GM19351 (cell line): ENCODE results near the gene CNPY1.
A peak's percentile ranks its signal among the peaks of the same experiment; 100 is the strongest.

Experiments used
- ATAC-seq: cut with Tn5 transposase; IDR thresholded peaks from one replicate; pipeline ENCODE4 v1.9.1; 2021; ENCODE audit warnings: mild to moderate bottlenecking, moderate library complexity; ENCODE audit not compliant: unreplicated experiment

Gene CNPY1

GRCh38 chr7:155514296-155514695 lies 32.1 kb downstream of the CNPY1 start:
- no peak for ATAC-seq

GRCh38 chr7:155513543-155514285 lies 32.6 kb downstream of the CNPY1 start:
- ATAC-seq = no peak

- no peak for ATAC-seq
These were observed 34.0 kb downstream of the CNPY1 start for GRCh38 chr7:155512246-155512887.

GRCh38 chr7:155511702-155511996 lies 34.7 kb downstream of the CNPY1 start:
- no peak for ATAC-seq

DNA sequence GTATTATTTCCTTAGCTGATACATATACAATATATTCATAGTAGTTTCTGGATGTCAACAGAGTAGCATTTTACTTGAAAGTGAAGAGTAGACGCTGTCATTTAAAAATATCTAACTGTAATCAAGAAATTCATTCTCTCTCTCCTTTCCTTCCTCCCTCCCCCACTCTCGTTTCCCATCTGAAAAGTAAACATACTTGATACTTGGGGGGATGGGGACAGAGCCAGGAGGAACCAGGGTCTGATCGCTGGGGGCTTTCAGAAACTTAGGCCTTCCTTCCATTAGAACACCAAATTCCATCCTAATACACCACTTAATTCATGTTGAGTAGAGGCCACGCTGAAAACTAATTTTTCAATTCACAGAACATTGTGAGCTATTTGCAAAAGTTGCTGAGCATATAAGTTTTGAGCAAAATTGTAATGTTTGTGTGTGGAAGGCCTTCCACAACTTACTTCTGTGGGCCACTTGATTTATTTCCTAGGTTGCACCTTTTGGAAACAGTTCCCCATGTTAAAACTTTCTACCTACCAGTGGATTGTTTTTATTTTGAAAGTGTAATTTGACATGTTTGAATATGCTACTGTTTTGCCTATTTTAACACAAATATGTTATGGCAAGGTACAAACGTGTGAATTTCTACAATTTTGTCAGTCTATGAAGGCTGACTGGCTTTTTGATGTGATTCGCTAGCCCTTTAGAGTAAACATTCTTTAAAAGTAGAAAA lies 35.2 kb downstream of the CNPY1 start:
- ATAC-seq = no peak

DNA sequence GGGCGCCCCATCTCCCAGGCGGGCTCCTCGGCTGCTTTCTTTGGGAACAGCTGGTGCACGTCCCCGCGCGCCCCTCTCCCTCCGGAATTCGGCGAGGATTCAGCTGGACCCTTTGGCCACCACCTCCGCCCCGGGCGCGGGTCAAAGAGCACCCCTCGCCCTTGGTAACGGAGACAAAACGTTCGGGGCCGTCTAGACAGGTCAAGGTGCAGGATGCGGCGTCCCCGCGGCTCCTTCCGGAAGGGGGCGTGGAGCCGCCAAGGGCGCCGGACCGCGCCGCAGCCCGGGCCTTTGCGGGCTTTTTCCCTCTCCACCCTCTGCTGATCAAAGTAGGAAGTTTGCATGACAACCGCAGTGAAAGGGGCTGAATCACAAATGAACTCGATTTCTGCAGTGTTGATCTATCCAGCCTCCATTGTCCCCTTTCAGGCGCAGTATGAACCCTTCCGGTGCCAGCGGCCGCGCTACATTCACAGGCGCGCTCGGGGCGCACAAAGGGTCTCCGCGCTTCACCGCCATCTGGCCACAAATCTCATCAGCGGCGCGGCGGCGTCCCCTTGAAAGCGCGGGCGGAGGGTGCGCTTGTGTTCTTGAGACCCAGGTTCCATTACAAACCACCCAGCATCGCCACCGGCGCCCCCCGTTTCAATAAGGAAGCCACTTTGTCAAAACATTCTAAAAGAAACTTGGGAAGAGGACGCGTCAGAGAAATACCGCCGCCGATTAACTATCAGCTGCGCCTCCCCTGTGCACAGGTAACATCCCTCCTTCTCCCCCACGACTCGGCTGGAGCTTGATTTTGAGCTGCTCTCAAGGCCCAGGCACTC lies 36.4 kb downstream of the CNPY1 start:
- ATAC-seq = no peak

DNA sequence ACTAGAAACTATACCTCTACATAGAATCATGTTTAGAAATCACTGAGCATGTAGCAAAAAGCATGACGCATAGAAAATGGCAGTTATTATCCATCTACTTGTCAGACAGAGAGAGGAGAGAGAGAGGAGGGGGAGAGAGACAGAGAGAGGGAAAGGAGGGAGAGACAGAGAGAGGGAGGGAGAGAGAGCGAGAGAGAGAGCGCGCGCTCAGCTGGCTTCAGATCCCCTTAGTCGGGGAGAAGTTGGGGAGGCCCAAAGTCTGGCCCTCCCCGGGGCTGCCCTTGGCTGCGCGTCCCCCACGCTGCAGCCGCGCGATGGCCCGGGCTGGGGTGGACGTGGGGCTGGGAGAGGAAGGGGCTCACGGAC lies 37.0 kb downstream of the CNPY1 start:
- ATAC-seq = no peak

GRCh38 chr7:155508376-155509358 lies 37.7 kb downstream of the CNPY1 start:
- no peak for ATAC-seq

- ATAC-seq = no peak
These were observed 38.8 kb downstream of the CNPY1 start for GRCh38 chr7:155507576-155507975.

GRCh38 chr7:155506854-155507337 lies 39.5 kb downstream of the CNPY1 start:
- peak; percentile 48 for ATAC-seq

DNA sequence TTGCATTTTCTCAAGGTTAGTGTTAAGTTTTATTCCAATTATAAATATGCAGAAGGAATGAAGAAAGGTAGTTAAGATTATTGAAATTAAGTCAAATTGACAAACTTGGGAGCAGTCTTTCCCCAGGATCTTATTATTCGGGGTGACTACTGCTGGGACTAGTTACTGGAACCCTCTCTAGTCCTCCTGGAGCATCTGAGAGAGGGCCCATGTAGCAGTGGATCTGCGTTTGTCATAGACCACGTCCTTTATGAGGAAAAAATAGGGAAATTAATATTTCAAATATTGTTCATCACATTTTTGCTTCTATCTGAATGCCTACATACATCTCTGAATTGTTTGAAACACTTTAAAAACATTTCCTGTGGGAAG lies 41.0 kb downstream of the CNPY1 start:
- no peak for ATAC-seq

DNA sequence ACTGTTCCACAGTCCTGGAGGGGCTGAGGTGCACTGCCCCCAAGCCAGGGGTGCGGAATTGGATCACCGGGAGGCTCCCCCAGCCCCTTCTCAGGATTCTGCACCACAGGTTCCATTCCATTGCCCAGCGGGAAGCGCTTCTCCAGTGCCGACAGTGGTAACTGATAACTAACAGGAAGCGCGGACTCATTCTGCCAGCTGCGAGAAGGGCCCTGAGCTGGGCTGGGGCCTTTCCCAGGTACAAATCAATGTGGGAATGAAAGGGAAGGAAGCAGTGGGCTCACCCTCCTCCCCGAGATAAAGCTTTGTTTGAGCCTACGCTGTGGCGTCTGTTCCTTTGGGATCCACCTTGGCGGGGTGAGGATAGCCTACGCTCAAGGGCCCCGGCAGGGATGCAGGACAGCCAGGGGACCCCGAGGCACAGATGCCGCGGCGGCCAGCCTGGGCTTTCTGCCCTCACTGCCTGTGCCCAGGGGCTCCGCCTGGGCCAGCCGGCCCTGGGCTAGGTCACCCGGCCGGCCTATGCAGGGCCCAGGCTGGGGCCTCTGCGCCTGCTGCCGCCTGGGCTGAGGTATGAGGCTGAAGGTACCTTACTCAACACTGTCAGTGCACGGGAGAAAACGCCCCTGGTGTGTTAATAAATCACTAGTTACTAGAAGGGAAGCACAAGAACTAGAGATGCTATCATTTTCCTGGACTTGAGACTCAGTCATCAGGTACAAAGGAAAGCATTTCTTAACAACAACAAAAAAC lies 49.0 kb downstream of the CNPY1 start:
- ATAC-seq = no peak

DNA sequence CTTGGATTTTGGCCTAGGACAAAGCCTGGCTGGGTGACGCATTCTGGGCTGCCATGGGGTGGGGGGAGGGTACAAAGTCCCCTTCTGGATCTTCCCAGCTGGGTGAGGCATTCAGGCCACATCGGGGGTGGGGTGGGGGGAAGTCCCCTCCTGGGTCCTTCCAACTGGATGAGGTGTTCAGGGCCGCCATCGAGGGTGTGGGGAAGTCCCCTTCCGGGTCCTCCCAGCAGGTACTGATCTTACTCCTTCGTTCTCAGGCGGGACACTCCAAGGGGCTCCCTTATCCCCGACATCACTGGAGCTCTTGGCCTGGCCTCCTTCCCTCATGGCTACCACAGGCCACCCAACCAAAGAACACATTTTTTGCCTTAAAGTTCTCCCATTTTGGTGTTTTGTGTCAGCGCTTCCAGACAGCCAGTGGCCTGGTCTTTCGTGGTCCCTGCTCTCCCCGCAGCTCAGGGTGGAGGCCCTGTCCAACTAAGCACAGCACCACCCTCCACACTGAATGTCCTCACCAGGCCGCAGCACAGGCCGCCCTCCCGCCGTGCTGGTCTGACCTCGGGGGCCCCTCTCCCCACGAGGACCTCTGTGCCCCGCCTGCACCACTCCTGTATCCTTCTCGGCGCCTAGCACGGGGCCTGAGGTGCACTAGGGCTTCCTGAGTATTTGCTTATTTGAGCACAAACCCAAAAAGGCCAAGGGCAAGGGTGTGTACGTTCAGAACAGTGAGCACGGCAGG lies 49.9 kb downstream of the CNPY1 start:
- no peak for ATAC-seq

- ATAC-seq = no peak
These were observed 50.7 kb downstream of the CNPY1 start for GRCh38 chr7:155495440-155496248.

DNA sequence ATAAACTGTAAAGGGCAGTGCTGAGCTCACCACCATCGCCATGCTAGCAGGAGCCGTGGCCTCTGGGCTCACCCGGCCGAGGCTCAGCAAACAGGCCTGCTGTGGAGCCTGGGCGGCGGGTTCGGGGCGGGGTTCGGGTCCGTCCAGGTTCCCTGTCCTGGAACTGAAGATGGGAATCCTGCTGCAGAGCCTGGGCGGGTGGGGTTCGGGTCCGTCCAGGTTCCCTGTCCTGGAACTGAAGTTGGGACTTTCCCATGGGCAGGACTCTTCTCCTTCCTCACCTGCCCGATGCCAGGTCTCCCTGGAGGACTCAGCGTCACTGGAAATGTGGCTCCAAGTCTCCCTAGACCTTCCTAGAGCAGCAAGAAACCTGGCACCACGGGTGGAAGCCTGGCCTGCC lies 51.8 kb downstream of the CNPY1 start:
- ATAC-seq = no peak

DNA sequence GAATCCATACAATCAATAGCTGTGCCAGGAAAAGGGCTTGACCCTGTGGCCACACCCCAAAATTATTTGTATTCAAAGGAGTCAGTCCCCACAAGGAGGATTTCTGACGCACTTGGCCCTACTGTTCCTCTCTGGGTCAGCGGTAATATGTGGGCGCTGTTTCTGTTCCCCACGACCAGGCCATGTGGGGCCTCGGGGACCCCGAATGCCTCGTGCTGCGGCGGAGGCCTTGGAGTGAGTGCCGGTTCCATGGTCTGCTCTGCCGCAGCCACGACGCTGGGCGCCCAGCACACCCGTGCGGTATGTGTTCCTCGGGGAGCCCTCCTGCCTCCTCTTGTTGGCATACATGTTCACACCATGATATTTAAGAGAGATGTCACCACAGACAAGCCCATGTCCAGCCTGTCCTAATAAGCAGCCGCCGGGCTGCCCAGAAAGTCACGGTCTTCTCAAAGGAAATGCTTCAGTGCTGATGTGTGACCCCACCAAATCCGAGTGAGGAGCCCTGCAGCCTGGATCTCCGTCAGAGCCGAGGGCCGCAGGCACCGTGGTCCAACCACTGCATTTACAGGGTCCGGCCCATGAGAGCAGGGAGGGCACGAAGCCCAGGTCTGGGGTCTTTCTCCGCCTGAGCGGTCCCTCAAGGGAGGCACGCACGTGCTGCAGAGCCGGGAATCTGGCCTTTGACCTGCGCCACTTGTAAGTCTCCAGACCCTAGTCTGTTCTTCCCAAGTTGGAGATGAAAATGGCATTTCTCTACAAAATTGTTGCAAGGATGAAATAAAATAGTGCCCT lies 52.4 kb downstream of the CNPY1 start:
- no peak for ATAC-seq

- ATAC-seq = no peak
These were observed 54.5 kb downstream of the CNPY1 start for GRCh38 chr7:155491812-155492211.
